GM12878 (cell line): ENCODE results near the gene ARAF. TPM values are rescaled to one million over a fixed set of nuclear protein-coding genes. Genes with fewer than 3 reads are reported as not detected.
A peak's percentile ranks its signal among the peaks of the same experiment; 100 is the strongest.

Experiments used
- ATAC-seq: fragments of 200-7000 bp; cut with Tn5 transposase; 3 replicates; pipeline ENCODE4 v1.9.1; 2020; ENCODE audit warnings: mild to moderate bottlenecking, moderate library complexity
- BruUV-seq: library from RNA; stranded (reverse); fragments of 400-500 nt; replicated peaks from 2 replicates; lab custom pipeline; 2021; lab: Mats Ljungman, UMichigan
- CTCF ChIA-PET: fragments of 300-600 bp; sonication (Branson Sonifier 250); formaldehyde crosslinking; extraction: SDS; loops from one replicate; lab custom pipeline; 2021; ENCODE audit warnings: inconsistent platforms; lab: Yijun Ruan, JAX
- POLR2A ChIA-PET: fragments of 350-600 bp; formaldehyde crosslinking; extraction: SDS; loops from one replicate; lab custom pipeline; 2021; ENCODE audit warnings: inconsistent platforms; lab: Charles Lee
- RAD21 ChIA-PET: fragments of 300-600 bp; sonication (Branson Sonifier 250); formaldehyde crosslinking; loops from one replicate; lab custom pipeline; 2023; ENCODE audit warnings: antibody characterized with exemption; ENCODE audit not compliant: unreplicated experiment; lab: Charles Lee
- SMC1A ChIA-PET: fragments of 300-600 bp; sonication (Branson Sonifier 250); formaldehyde crosslinking; loops from one replicate; lab custom pipeline; 2023; ENCODE audit not compliant: unreplicated experiment, uncharacterized antibody; lab: Charles Lee
- DNase-seq: peaks from one replicate; pipeline ENCODE4 v3.0.0-alpha.2; 2011; ENCODE audit warnings: low read depth, low spot score
- FAIRE-seq: peaks from 3 replicates; lab custom pipeline; 2011; peaks lifted over from hg19 to GRCh38; lab: Jason Lieb, UNC
- H2AFZ ChIP-seq: 2 replicates; pipeline ENCODE4 v1.6.0; 2011; ENCODE audit warnings: low read depth, low read length, control low read depth; ENCODE audit not compliant: control insufficient read depth
- H3K27ac ChIP-seq: 2 replicates; pipeline ENCODE4 v1.5.1; 2011; ENCODE audit warnings: control low read depth; ENCODE audit not compliant: control insufficient read depth, insufficient read depth
- H3K27me3 ChIP-seq, 2 experiments: replicated peaks in 1 of 2; 2 replicates each; pipeline versions ENCODE4 v1.6.0 to v1.6.1; 2011; ENCODE audit warnings: low read length in 1 of 2; ENCODE audit not compliant: control insufficient read depth in 2 of 2, insufficient read depth in 2 of 2
- H3K36me3 ChIP-seq, 2 experiments: 2 replicates each; pipeline ENCODE4 v1.5.1; 2011; ENCODE audit warnings: low read length in 1 of 2; ENCODE audit not compliant: control insufficient read depth in 2 of 2, insufficient read depth in 2 of 2
- H3K4me1 ChIP-seq: 2 replicates; pipeline ENCODE4 v1.6.1; 2011; ENCODE audit warnings: mild to moderate bottlenecking, low read length, moderate library complexity, mixed read lengths; ENCODE audit not compliant: control insufficient read depth, insufficient read depth
- H3K4me2 ChIP-seq: 2 replicates; pipeline ENCODE4 v1.6.0; 2011; ENCODE audit warnings: control low read depth; ENCODE audit not compliant: control insufficient read depth, insufficient read depth
- H3K4me3 ChIP-seq: fragments of 200-600 bp; sonication (generic); 2 replicates; pipeline ENCODE4 v1.5.1; 2016
- H3K79me2 ChIP-seq: 2 replicates; pipeline ENCODE4 v1.6.0; 2011; ENCODE audit warnings: low read length; ENCODE audit not compliant: control insufficient read depth, insufficient read depth
- H3K9ac ChIP-seq: 2 replicates; pipeline ENCODE4 v1.8.0; 2011; ENCODE audit warnings: low read length, control low read depth, mixed read lengths; ENCODE audit not compliant: control insufficient read depth, insufficient read depth
- H3K9me3 ChIP-seq: replicated peaks from 3 replicates; pipeline ENCODE4 v1.5.1; 2011; ENCODE audit warnings: mild to moderate bottlenecking, low read length; ENCODE audit not compliant: control insufficient read depth, insufficient read depth
- H4K20me1 ChIP-seq: 2 replicates; pipeline ENCODE4 v1.6.0; 2011; ENCODE audit not compliant: control insufficient read depth, insufficient read depth
- SPI1 ChIP-seq: IDR thresholded peaks from 2 replicates; pipeline ENCODE4 v1.6.1; 2011; ENCODE audit warnings: low read depth, mild to moderate bottlenecking, low read length, moderate library complexity, borderline replicate concordance; ENCODE audit not compliant: insufficient read depth
- SRF ChIP-seq, 2 experiments: IDR thresholded peaks; 2 replicates each; pipeline ENCODE4 v1.6.1; 2011; ENCODE audit warnings: low read depth in 2 of 2, low read length in 2 of 2, mild to moderate bottlenecking in 1 of 2, moderate library complexity in 1 of 2
- TCF7 ChIP-seq: IDR thresholded peaks from 2 replicates; pipeline ENCODE4 v1.6.1; 2014; ENCODE audit warnings: antibody characterized with exemption, borderline replicate concordance
- ZNF274 ChIP-seq: IDR thresholded peaks from one replicate; pipeline ENCODE4 v1.8.0; 2011; ENCODE audit not compliant: insufficient read length, insufficient read depth
- WGBS: methylation state at CpG from one replicate; pipeline ENCODE4 v1.1.6; 2016; ENCODE audit warnings: low lambda C conversion rate; ENCODE audit not compliant: insufficient replicate concordance, insufficient coverage; ENCODE audit errors: missing lambda C conversion rate; 5-methylcytosine and 5-hydroxymethylcytosine counted together
- in situ Hi-C: fragments of 300-500 bp; cut with MboI; formaldehyde crosslinking; loops from 9 replicates; pipeline ENCODE4 v1.14.3; 2018; ENCODE audit warnings: mixed read lengths
- intact Hi-C: fragments of 100-400 bp; cut with micrococcal nuclease; formaldehyde crosslinking; loops from one replicate; pipeline ENCODE4 v1.14.2; 2022; ENCODE audit not compliant: unreplicated experiment
- polyA plus RNA-seq, 11 experiments: library from polyadenylated mRNA; depleted of rRNA in 4 of 11; unstranded in 6 of 11; stranded (reverse) in 5 of 11; fragments of >200 nt; fragmentation: Nextera tagmentation in 4 of 11; fragmentation: Illumina TruSeq in 1 of 11; extraction: Ambion mirVana in 4 of 11; extraction: Trizol in 1 of 11; gene quantifications; 1 replicate in 1 of 11; 2 replicates in 10 of 11; pipeline versions ENCODE4 v1.2.1 to v1.2.3, GENCODE V29; 2011 to 2016; ENCODE audit warnings: inconsistent platforms in 2 of 11, missing spikeins in 2 of 11, low read depth in 1 of 11
- total RNA-seq, 4 experiments: library from RNA; depleted of rRNA in 3 of 4; stranded (reverse); fragments of >200 nt in 3 of 4; fragmentation: Illumina TruSeq in 1 of 4; extraction: Trizol in 1 of 4; gene quantifications; 2 replicates each; pipeline versions ENCODE4 v1.2.1 to v1.2.3, GENCODE V29; 2013 to 2021

The ARAF gene
- total and polyA plus RNA-seq, 10 of the 15 experiments (the other 5 are each of a cell fraction or from before 2014, with no cell fraction given): 5.0 to 79.2 (median 39.1) TPM

- Histone ChIP-seq H3K4me2 (no peak overlapping the region), H3K9ac (no peak overlapping the region), H3K36me3 (no peaks in the 10 kb centered on the region), H3K27ac (no peak overlapping the region), H3K79me2 (no peaks in the 10 kb centered on the region), H3K27me3 (no peaks in the 10 kb centered on the region), H4K20me1 (no peaks in the 10 kb centered on the region), H3K4me3 (no peak overlapping the region), H2AFZ (no peak overlapping the region)
- no TSS peak for BruUV-seq
- ATAC-seq: peak; percentile 89
- CTCF ChIA-PET: interaction anchor here (1.2 kb wide), 1 partner anchor 33 kb away, joined by 3 read pairs; no protein-coding TSS in a partner anchor
- RAD21 ChIA-PET: no interaction called here
- FAIRE-seq: no peak
- intact Hi-C loops: no loop called here
- no peak for DNase-seq
- 86% methylated on average over 6 of the region's 6 CpGs for WGBS
- in situ Hi-C loops: no loop called here
- peak in 1 of 2 experiments; percentile 83; a peak in 2 of 4 replicates for TF ChIP-seq SRF (IDR thresholded peaks at IDR 0.05; ENCODE audit: low read depth in 2 of 2, low read length in 2 of 2)
- TF ChIP-seq TCF7: peak; percentile 44; the same call in 1 of the 2 replicates
- TF ChIP-seq ZNF274: no peak
- TF ChIP-seq, all 136 proteins: peak for 2
- no peaks in the 10 kb centered on the region for H3K9me3 ChIP-seq
- H3K4me1 ChIP-seq: no peaks in the 10 kb centered on the region
- POLR2A ChIA-PET: no interaction called here
- SMC1A ChIA-PET: no interaction called here
These were observed 31.0 kb upstream of the ARAF start for GRCh38 chrX:47530049-47530448.

GRCh38 chrX:47539860-47540259 lies 21.1 kb upstream of the ARAF start:
- no peak overlapping the region for H3K27ac ChIP-seq
- RAD21 ChIA-PET: no interaction called here
- SMC1A ChIA-PET: interaction anchor here (2.6 kb wide), 1 partner anchor 104 kb away, joined by 9 read pairs; no protein-coding TSS in a partner anchor
- no peak for DNase-seq
- H3K79me2 ChIP-seq: no peaks in the 10 kb centered on the region
- TF ChIP-seq SPI1: no peak
- no peaks in the 10 kb centered on the region for H4K20me1 ChIP-seq
- ATAC-seq: no peak
- no TSS peak for BruUV-seq
- in situ Hi-C loops: no loop called here
- FAIRE-seq: no peak
- CTCF ChIA-PET: interaction anchor here (0.8 to 1.3 kb wide), 2 partner anchors 43 to 89 kb away, joined by 4 to 7 read pairs; no protein-coding TSS in a partner anchor
- H3K27me3 ChIP-seq: no peaks in the 10 kb centered on the region
- POLR2A ChIA-PET: interaction anchor here (1.6 kb wide), 1 partner anchor 9 kb away, joined by 11 read pairs; no protein-coding TSS in a partner anchor
- no peaks in the 10 kb centered on the region for H3K9me3 ChIP-seq
- H3K9ac ChIP-seq: no peak overlapping the region
- H3K36me3 ChIP-seq: no peaks in the 10 kb centered on the region
- no peak overlapping the region for H3K4me2 ChIP-seq
- H3K4me3 ChIP-seq: no peak overlapping the region
- H2AFZ ChIP-seq: no peak overlapping the region
- intact Hi-C loops: no loop called here
- H3K4me1 ChIP-seq: no peaks in the 10 kb centered on the region
